WTC11 (cell line): ENCODE results near the gene GSN. TPM values are rescaled to one million over a fixed set of nuclear protein-coding genes. Genes with fewer than 3 reads are reported as not detected.

Experiments used
- ATAC-seq: fragments of 200-7000 bp; cut with Tn5 transposase; 2 replicates; pipeline ENCODE4 v1.10.0; 2021; ENCODE audit warnings: mild to moderate bottlenecking, moderate library complexity
- CTCF ChIA-PET: fragments of 300-600 bp; sonication (Branson Sonifier 250); formaldehyde crosslinking; loops from one replicate; lab custom pipeline; 2021; ENCODE audit warnings: antibody characterized with exemption; lab: Charles Lee
- POLR2A ChIA-PET: fragments of 350-600 bp; sonication (Branson Sonifier 250); formaldehyde crosslinking; loops from one replicate; lab custom pipeline; 2021; ENCODE audit warnings: antibody characterized with exemption; lab: Charles Lee
- DNase-seq: peaks from one replicate; pipeline ENCODE4 v3.0.0; 2021; ENCODE audit warnings: low spot score
- H3K27ac Mint-ChIP-seq: 2 replicates; pipeline ENCODE4 v1.8.0; 2021; ENCODE audit warnings: mixed read lengths
- H3K27me3 Mint-ChIP-seq: 2 replicates; pipeline ENCODE4 v1.8.0; 2021; ENCODE audit warnings: low read depth, mild to moderate bottlenecking, moderate library complexity, mixed read lengths
- H3K36me3 Mint-ChIP-seq: 2 replicates; pipeline ENCODE4 v1.8.0; 2021; ENCODE audit warnings: mixed read lengths
- H3K4me1 Mint-ChIP-seq: 2 replicates; pipeline ENCODE4 v1.8.0; 2022; ENCODE audit warnings: mixed read lengths
- H3K4me3 Mint-ChIP-seq: 2 replicates; pipeline ENCODE4 v1.8.0; 2021; ENCODE audit warnings: mild to moderate bottlenecking, moderate library complexity, mixed read lengths
- H3K9me3 Mint-ChIP-seq: 2 replicates; pipeline ENCODE4 v1.8.0; 2021; ENCODE audit warnings: mixed read lengths
- ATF6 ChIP-seq: sonication (generic); formaldehyde crosslinking; IDR thresholded peaks from 2 replicates; pipeline ENCODE4 v1.8.1; 2023; ENCODE audit warnings: mild to moderate bottlenecking, missing genetic modification reagents
- CBFB ChIP-seq: sonication (generic); formaldehyde crosslinking; IDR thresholded peaks from 2 replicates; pipeline ENCODE4 v1.8.1; 2022; ENCODE audit warnings: mild to moderate bottlenecking, low read depth, missing genetic modification reagents
- CDX4 ChIP-seq: fragments of 250-450 bp; sonication (Bioruptor Pico); IDR thresholded peaks from 2 replicates; pipeline ENCODE4 v1.9.0; 2021; ENCODE audit warnings: moderate library complexity, mild to moderate bottlenecking, inconsistent platforms, borderline replicate concordance
- CREM ChIP-seq: sonication (generic); formaldehyde crosslinking; IDR thresholded peaks from 2 replicates; pipeline ENCODE4 v1.8.1; 2022; ENCODE audit warnings: mild to moderate bottlenecking, missing genetic modification reagents, moderate library complexity
- ERG ChIP-seq: fragments of 250-450 bp; sonication (Bioruptor Pico); IDR thresholded peaks from 2 replicates; pipeline ENCODE4 v1.8.0; 2021; ENCODE audit warnings: mild to moderate bottlenecking
- JAZF1 ChIP-seq: fragments of 250-450 bp; sonication (Bioruptor Pico); IDR thresholded peaks from 2 replicates; pipeline ENCODE4 v1.9.0; 2021; ENCODE audit warnings: moderate library complexity, mild to moderate bottlenecking, inconsistent platforms
- JUN ChIP-seq: sonication (generic); formaldehyde crosslinking; IDR thresholded peaks from 2 replicates; pipeline ENCODE4 v1.8.0; 2023; ENCODE audit warnings: mild to moderate bottlenecking, missing genetic modification reagents
- MLX ChIP-seq: sonication (generic); formaldehyde crosslinking; IDR thresholded peaks from 2 replicates; pipeline ENCODE4 v1.8.1; 2023; ENCODE audit warnings: mild to moderate bottlenecking, missing genetic modification reagents, moderate library complexity
- MXD4 ChIP-seq: fragments of 250-450 bp; sonication (Bioruptor Pico); IDR thresholded peaks from 2 replicates; pipeline ENCODE4 v1.8.0; 2021; ENCODE audit warnings: mild to moderate bottlenecking, moderate library complexity, borderline replicate concordance
- NR2C2 ChIP-seq: sonication (generic); formaldehyde crosslinking; IDR thresholded peaks from 2 replicates; pipeline ENCODE4 v1.8.0; 2022; ENCODE audit warnings: mild to moderate bottlenecking, missing genetic modification reagents
- NR3C1 ChIP-seq: sonication (generic); formaldehyde crosslinking; conservative IDR thresholded peaks from 2 replicates; pipeline ENCODE4 v1.8.1; 2023; ENCODE audit warnings: low read depth, mild to moderate bottlenecking, missing genetic modification reagents
- PRDM15 ChIP-seq: sonication (generic); formaldehyde crosslinking; IDR thresholded peaks from 2 replicates; pipeline ENCODE4 v1.8.0; 2022; ENCODE audit warnings: missing genetic modification reagents
- SP1 ChIP-seq: sonication (generic); formaldehyde crosslinking; conservative IDR thresholded peaks from 2 replicates; pipeline ENCODE4 v1.8.1; 2022; ENCODE audit warnings: missing genetic modification reagents
- TEAD1 ChIP-seq: sonication (generic); formaldehyde crosslinking; IDR thresholded peaks from 2 replicates; pipeline ENCODE4 v1.8.0; 2022; ENCODE audit warnings: mild to moderate bottlenecking, missing genetic modification reagents
- USF1 ChIP-seq: sonication (generic); formaldehyde crosslinking; IDR thresholded peaks from 2 replicates; pipeline ENCODE4 v1.8.0; 2022; ENCODE audit warnings: mild to moderate bottlenecking, missing genetic modification reagents
- ZBTB21 ChIP-seq: sonication (generic); formaldehyde crosslinking; IDR thresholded peaks from 2 replicates; pipeline ENCODE4 v1.8.1; 2023; ENCODE audit warnings: mild to moderate bottlenecking, missing genetic modification reagents, borderline replicate concordance
- ZNF671 ChIP-seq: fragments of 250-450 bp; sonication (Bioruptor Pico); IDR thresholded peaks from 2 replicates; pipeline ENCODE4 v1.8.0; 2021; ENCODE audit warnings: mild to moderate bottlenecking
- total RNA-seq: library from RNA; stranded (reverse); gene quantifications from 3 replicates; pipeline ENCODE4 v1.2.3, GENCODE V29; 2021
- TF ChIP-seq, protein P1 (sequence below): sonication (generic); formaldehyde crosslinking; IDR thresholded peaks from 2 replicates; pipeline ENCODE4 v1.8.1; 2023; ENCODE audit warnings: mild to moderate bottlenecking, missing genetic modification reagents
- TF ChIP-seq, protein P2 (sequence below): sonication (generic); formaldehyde crosslinking; IDR thresholded peaks from 2 replicates; pipeline ENCODE4 v1.8.1; 2022; ENCODE audit warnings: low read depth, missing genetic modification reagents, borderline replicate concordance
- TF ChIP-seq, protein P3 (sequence below): fragments of 250-450 bp; sonication (Bioruptor Pico); conservative IDR thresholded peaks from 2 replicates; pipeline ENCODE4 v1.9.0; 2021; ENCODE audit warnings: mild to moderate bottlenecking

Gene GSN
- total RNA-seq, 1 experiment from 2014 or later, result 47.0 TPM

GRCh38 chr9:121328476-121328875 lies 60.5 kb downstream of the GSN start (continued):
- TF ChIP-seq PRDM15 (CRISPR knock-in tag), result no peak
- no peak for TF ChIP-seq MLX
- TF ChIP-seq, protein P1, sequence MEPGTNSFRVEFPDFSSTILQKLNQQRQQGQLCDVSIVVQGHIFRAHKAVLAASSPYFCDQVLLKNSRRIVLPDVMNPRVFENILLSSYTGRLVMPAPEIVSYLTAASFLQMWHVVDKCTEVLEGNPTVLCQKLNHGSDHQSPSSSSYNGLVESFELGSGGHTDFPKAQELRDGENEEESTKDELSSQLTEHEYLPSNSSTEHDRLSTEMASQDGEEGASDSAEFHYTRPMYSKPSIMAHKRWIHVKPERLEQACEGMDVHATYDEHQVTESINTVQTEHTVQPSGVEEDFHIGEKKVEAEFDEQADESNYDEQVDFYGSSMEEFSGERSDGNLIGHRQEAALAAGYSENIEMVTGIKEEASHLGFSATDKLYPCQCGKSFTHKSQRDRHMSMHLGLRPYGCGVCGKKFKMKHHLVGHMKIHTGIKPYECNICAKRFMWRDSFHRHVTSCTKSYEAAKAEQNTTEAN (CRISPR knock-in tag), result no peak
- TF ChIP-seq CREM, result no peak
- no peak for TF ChIP-seq MXD4 (CRISPR knock-in tag)
- TF ChIP-seq CBFB (CRISPR knock-in tag), result no peak
- no peak for TF ChIP-seq CDX4 (CRISPR knock-in tag)

GRCh38 chr9:121328876-121329681 lies 61.1 kb downstream of the GSN start:
- no peak for DNase-seq
- no peak overlapping the region for H3K4me3 Mint-ChIP-seq
- ChIA-PET CTCF (interaction anchor here (1.0 kb wide), 1 partner anchor 29 kb away, joined by 4 read pairs; no protein-coding TSS in a partner anchor), POLR2A (no interaction called here)
- H3K27me3 Mint-ChIP-seq, result no peaks in the 10 kb centered on the region
- no peaks in the 10 kb centered on the region for H3K4me1 Mint-ChIP-seq
- no peak overlapping the region for H3K27ac Mint-ChIP-seq
- H3K9me3 Mint-ChIP-seq, result no peaks in the 10 kb centered on the region
- no peak for ATAC-seq
- peaks cover 9% of the 10 kb centered on the region for H3K36me3 Mint-ChIP-seq
- no peak for TF ChIP-seq TEAD1 (CRISPR knock-in tag)
- no peak for TF ChIP-seq NR3C1 (CRISPR knock-in tag)
- no peak for TF ChIP-seq CBFB (CRISPR knock-in tag)
- no peak for TF ChIP-seq CREM
- no peak for TF ChIP-seq USF1 (CRISPR knock-in tag)
- no peak for TF ChIP-seq ERG (CRISPR knock-in tag)
- no peak for TF ChIP-seq ATF6 (CRISPR knock-in tag)
- TF ChIP-seq NR2C2, result no peak
- TF ChIP-seq SP1 (CRISPR knock-in tag), result no peak
- no peak for TF ChIP-seq ZNF671 (CRISPR knock-in tag)
- TF ChIP-seq ZBTB21 (CRISPR knock-in tag), result no peak
- TF ChIP-seq, protein P2, sequence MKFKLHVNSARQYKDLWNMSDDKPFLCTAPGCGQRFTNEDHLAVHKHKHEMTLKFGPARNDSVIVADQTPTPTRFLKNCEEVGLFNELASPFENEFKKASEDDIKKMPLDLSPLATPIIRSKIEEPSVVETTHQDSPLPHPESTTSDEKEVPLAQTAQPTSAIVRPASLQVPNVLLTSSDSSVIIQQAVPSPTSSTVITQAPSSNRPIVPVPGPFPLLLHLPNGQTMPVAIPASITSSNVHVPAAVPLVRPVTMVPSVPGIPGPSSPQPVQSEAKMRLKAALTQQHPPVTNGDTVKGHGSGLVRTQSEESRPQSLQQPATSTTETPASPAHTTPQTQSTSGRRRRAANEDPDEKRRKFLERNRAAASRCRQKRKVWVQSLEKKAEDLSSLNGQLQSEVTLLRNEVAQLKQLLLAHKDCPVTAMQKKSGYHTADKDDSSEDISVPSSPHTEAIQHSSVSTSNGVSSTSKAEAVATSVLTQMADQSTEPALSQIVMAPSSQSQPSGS, result no peak
- TF ChIP-seq, protein P3, sequence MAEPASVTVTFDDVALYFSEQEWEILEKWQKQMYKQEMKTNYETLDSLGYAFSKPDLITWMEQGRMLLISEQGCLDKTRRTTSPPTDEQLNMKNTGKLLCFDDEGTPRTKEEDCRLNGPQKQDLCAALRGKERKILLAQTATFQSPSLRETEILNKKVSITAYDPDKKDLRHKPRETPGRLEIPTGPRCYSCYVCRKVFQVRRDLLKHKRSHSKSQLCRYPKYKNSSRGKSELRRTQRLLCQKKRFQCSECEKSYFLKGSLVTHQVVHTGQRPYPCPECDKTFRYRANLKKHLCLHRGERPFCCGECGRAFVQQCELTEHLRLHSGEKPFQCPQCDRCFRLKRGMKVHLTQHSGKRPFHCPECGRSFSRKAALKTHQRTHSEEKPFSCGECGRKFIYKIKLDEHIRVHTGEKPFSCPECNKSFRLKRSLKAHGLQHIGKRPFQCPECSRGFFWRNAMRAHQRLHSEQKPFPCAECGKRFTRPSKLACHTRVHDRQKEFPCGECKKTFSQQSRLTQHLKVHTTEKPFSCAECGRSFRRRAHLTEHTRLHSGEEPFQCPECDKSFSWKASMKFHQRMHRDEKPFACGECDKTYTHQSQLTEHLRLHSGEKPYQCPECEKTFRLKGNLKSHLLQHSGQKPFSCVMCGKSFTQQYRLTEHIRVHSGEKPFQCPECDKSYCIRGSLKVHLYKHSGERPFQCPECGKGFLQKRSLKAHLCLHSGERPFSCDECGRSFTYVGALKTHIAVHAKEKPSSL (CRISPR knock-in tag), result no peak
- no peak for TF ChIP-seq JAZF1
- no peak for TF ChIP-seq JUN
